Measurements from ENCODE around the gene GAB1. TPM values are rescaled to one million over a fixed set of nuclear protein-coding genes. Genes with fewer than 3 reads are reported as not detected.
A peak's percentile ranks its signal among the peaks of the same experiment; 100 is the strongest.

GAB1 gene
- total and polyA plus RNA-seq, 2 of the 13 experiments (the other 11 are each of a cell fraction or from before 2014, with no cell fraction given): 8.7 to 14.7 TPM

DNA sequence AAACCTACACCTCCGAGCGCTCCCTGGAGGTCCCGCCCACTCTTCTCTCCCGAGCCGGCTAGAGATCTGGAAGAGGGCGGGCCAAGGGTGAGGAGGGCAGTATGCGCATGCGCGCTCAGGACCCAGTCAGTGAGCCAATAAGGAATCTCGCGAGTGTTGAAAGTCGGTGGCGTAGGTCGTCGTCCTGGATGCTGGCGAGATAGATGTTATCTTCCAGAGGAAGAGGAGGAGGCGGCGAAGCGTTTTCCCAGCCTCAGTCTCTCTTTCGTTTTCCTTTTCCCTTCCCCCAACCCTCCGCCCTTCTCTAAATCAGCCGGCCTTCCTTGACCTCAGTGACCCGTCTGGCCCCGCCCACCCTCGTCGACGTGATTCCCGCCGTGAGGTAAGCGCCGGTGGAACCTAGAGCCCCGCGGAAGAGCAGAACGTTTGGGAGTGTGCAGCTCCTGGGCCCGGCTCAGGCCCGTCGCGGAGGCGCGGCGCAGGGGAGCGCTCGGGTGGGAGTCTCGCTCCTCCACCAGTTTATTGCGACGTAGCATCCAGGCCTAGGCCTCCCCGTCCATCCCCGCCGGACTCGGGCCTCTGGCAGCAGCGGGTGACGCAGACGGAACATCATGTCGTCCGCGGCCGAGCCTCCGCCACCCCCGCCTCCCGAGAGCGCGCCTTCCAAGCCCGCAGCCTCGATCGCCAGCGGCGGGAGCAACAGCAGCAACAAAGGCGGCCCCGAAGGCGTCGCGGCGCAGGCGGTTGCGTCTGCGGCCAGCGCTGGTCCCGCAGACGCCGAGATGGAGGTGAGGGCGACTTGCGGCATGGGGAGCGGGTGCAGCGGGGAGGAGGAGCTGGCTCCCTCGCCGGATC, 176.9 kb downstream of the GAB1 start, which contains the start of gene SMARCA5 (continued):
- TF ChIP-seq, protein P1, sequence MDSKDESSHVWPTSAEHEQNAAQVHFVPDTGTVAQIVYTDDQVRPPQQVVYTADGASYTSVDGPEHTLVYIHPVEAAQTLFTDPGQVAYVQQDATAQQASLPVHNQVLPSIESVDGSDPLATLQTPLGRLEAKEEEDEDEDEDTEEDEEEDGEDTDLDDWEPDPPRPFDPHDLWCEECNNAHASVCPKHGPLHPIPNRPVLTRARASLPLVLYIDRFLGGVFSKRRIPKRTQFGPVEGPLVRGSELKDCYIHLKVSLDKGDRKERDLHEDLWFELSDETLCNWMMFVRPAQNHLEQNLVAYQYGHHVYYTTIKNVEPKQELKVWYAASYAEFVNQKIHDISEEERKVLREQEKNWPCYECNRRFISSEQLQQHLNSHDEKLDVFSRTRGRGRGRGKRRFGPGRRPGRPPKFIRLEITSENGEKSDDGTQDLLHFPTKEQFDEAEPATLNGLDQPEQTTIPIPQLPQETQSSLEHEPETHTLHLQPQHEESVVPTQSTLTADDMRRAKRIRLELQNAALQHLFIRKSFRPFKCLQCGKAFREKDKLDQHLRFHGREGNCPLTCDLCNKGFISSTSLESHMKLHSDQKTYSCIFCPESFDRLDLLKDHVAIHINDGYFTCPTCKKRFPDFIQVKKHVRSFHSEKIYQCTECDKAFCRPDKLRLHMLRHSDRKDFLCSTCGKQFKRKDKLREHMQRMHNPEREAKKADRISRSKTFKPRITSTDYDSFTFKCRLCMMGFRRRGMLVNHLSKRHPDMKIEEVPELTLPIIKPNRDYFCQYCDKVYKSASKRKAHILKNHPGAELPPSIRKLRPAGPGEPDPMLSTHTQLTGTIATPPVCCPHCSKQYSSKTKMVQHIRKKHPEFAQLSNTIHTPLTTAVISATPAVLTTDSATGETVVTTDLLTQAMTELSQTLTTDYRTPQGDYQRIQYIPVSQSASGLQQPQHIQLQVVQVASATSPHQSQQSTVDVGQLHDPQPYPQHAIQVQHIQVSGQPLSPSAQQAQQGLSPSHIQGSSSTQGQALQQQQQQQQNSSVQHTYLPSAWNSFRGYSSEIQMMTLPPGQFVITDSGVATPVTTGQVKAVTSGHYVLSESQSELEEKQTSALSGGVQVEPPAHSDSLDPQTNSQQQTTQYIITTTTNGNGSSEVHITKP (CRISPR knock-in tag; IDR thresholded peaks at IDR 0.05; ENCODE audit: low read depth): no peak
- TF ChIP-seq, protein P2, sequence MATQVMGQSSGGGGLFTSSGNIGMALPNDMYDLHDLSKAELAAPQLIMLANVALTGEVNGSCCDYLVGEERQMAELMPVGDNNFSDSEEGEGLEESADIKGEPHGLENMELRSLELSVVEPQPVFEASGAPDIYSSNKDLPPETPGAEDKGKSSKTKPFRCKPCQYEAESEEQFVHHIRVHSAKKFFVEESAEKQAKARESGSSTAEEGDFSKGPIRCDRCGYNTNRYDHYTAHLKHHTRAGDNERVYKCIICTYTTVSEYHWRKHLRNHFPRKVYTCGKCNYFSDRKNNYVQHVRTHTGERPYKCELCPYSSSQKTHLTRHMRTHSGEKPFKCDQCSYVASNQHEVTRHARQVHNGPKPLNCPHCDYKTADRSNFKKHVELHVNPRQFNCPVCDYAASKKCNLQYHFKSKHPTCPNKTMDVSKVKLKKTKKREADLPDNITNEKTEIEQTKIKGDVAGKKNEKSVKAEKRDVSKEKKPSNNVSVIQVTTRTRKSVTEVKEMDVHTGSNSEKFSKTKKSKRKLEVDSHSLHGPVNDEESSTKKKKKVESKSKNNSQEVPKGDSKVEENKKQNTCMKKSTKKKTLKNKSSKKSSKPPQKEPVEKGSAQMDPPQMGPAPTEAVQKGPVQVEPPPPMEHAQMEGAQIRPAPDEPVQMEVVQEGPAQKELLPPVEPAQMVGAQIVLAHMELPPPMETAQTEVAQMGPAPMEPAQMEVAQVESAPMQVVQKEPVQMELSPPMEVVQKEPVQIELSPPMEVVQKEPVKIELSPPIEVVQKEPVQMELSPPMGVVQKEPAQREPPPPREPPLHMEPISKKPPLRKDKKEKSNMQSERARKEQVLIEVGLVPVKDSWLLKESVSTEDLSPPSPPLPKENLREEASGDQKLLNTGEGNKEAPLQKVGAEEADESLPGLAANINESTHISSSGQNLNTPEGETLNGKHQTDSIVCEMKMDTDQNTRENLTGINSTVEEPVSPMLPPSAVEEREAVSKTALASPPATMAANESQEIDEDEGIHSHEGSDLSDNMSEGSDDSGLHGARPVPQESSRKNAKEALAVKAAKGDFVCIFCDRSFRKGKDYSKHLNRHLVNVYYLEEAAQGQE (IDR thresholded peaks at IDR 0.05; ENCODE audit: borderline replicate concordance in 1 of 2, low read depth in 1 of 2, low read length in 2 of 2): no peak; a peak in 1 of 4 replicates
- no peak for TF ChIP-seq MAF1 (CRISPR knock-in tag; IDR thresholded peaks at IDR 0.05; ENCODE audit: borderline replicate concordance)
- TF ChIP-seq ZMYM2 (CRISPR knock-in tag; IDR thresholded peaks at IDR 0.05): peak; percentile 79
- TF ChIP-seq ZNF557 (CRISPR knock-in tag; IDR thresholded peaks at IDR 0.05): no peak
- TF ChIP-seq NKX3-1 (CRISPR knock-in tag; IDR thresholded peaks at IDR 0.05): no peak
- no peak for TF ChIP-seq HCFC1 (IDR thresholded peaks at IDR 0.05; ENCODE audit: low read depth, low read length)
- TF ChIP-seq SAFB2 (CRISPR knock-in tag; IDR thresholded peaks at IDR 0.05; ENCODE audit: borderline replicate concordance, low read depth): peak; percentile 85; the same call in 1 of the 2 replicates
- TF ChIP-seq MIER3 (CRISPR knock-in tag; IDR thresholded peaks at IDR 0.05; ENCODE audit: borderline replicate concordance): peak; percentile 26; the same call in 1 of the 2 replicates
- TF ChIP-seq SMC3 (IDR thresholded peaks at IDR 0.05; ENCODE audit: low read length): no peak
- no peak for TF ChIP-seq ADNP (CRISPR knock-in tag; IDR thresholded peaks at IDR 0.05)
- peak; percentile 56; the same call in 1 of the 2 replicates for TF ChIP-seq ZNF768 (CRISPR knock-in tag; IDR thresholded peaks at IDR 0.05)
- TF ChIP-seq NFKBIZ (CRISPR knock-in tag; IDR thresholded peaks at IDR 0.05): 0 out of 2 replicates have a peak, but pooled peaks have one; percentile 44
- no peak for TF ChIP-seq TCF7 (IDR thresholded peaks at IDR 0.05; ENCODE audit: low read depth)
- TF ChIP-seq HDAC2 (CRISPR knock-in tag; IDR thresholded peaks at IDR 0.05): peak; percentile 30; the same call in 1 of the 2 replicates
- peak; percentile 78; the same call in 1 of the 2 replicates for TF ChIP-seq GZF1 (CRISPR knock-in tag; IDR thresholded peaks at IDR 0.05)
- peak; percentile 26; the same call in 1 of the 2 replicates for TF ChIP-seq JUND (CRISPR knock-in tag; IDR thresholded peaks at IDR 0.05)
- TF ChIP-seq ZSCAN25 (CRISPR knock-in tag; IDR thresholded peaks at IDR 0.05): no peak
- 0 out of 2 replicates have a peak, but pooled peaks have one; percentile 69 for TF ChIP-seq ZNF850 (CRISPR knock-in tag; conservative IDR thresholded peaks at IDR 0.05)
- no peak for TF ChIP-seq ZNF589 (CRISPR knock-in tag; conservative IDR thresholded peaks at IDR 0.05)
- no peak for TF ChIP-seq HOXA7 (CRISPR knock-in tag; IDR thresholded peaks at IDR 0.05)
- TF ChIP-seq, protein P3, sequence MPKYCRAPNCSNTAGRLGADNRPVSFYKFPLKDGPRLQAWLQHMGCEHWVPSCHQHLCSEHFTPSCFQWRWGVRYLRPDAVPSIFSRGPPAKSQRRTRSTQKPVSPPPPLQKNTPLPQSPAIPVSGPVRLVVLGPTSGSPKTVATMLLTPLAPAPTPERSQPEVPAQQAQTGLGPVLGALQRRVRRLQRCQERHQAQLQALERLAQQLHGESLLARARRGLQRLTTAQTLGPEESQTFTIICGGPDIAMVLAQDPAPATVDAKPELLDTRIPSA (CRISPR knock-in tag; IDR thresholded peaks at IDR 0.05; ENCODE audit: borderline replicate concordance): no peak
